PC-9 (cell line): ENCODE measurements around the gene KCNH6.

Experiments used
- EZH2 ChIP-seq: fragments of 200-600 bp; sonication (generic); IDR thresholded peaks from 2 replicates; pipeline ENCODE4 v1.8.0; 2017; ENCODE audit warnings: antibody characterized with exemption, low read depth
- TF ChIP-seq, protein P1 (sequence below): fragments of 200-600 bp; sonication (generic); conservative IDR thresholded peaks from 2 replicates; pipeline ENCODE4 v1.6.1; 2017; ENCODE audit warnings: mixed run types, antibody characterized with exemption, mild to moderate bottlenecking, moderate library complexity

DNA sequence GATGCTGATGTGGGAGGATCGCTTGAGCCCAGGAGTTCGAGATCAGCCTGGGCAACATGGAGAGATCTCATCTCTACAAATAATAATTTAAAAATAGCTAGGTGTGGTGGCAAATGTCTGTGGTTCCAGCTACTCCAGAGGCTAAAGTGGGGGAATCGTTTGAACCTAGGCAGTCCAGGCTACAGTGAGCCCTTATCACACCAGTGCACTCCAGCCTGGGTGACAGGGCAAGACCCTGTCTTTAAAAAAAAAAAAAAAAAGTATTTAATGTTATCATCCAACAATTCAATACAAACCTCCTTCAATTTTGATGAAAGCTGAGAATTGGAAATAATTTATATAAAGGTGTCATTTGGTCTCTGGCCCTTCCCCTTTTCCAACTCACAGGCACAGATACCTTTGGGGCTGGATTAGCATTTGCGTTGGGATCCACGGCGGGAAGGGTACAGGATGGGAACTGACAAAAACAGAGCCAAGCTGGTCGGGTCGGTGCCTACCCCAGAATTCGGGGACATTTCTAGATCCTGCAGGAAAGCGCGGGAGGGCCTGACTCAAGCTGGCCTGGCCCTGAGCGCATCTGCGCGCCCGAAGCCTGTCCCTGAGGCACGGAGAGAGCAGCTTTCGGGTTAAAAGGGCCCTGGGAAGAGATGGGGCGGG, 26.3 kb downstream of the KCNH6 start:
- TF ChIP-seq, protein P1, sequence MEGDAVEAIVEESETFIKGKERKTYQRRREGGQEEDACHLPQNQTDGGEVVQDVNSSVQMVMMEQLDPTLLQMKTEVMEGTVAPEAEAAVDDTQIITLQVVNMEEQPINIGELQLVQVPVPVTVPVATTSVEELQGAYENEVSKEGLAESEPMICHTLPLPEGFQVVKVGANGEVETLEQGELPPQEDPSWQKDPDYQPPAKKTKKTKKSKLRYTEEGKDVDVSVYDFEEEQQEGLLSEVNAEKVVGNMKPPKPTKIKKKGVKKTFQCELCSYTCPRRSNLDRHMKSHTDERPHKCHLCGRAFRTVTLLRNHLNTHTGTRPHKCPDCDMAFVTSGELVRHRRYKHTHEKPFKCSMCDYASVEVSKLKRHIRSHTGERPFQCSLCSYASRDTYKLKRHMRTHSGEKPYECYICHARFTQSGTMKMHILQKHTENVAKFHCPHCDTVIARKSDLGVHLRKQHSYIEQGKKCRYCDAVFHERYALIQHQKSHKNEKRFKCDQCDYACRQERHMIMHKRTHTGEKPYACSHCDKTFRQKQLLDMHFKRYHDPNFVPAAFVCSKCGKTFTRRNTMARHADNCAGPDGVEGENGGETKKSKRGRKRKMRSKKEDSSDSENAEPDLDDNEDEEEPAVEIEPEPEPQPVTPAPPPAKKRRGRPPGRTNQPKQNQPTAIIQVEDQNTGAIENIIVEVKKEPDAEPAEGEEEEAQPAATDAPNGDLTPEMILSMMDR, result no peak
- TF ChIP-seq EZH2, result no peak
